ENCODE data around the gene FCN3. TPM values are rescaled to one million over a fixed set of nuclear protein-coding genes. Genes with fewer than 3 reads are reported as not detected.

FCN3 gene
- polyA plus RNA-seq, 4 donors: 0.06 to 3.6 (median 1.3) TPM

DNA sequence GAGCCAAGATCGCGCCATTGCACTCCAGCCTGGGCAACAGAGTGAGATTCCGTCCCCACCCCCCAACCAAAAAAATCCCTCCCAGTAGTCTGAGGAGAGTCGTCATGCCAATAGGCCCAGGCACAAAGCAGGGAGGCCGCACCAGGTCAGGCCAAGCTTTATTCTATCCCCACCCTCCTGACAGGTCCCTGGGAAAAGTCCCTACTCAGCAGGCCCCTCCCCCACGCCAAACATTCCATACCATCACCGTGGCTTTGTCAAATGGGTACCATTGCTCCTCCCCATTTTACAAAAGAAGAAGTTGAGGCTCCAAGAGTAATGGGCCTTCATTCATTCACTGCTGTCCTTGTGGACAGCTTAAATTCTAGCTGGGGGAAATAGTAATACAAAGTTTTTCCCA is 23.1 kb upstream of the FCN3 start:
- Histone ChIP-seq H3K27ac (ENCODE audit: low read depth in 1 of 3, low read length in 2 of 3) (no peak overlapping the region), H3K27me3 (ENCODE audit: control insufficient read depth in 3 of 3, insufficient read depth in 3 of 3, low read length in 3 of 3) (peaks cover 0 to 7% (median 0%) of the 10 kb centered on the region in 3 donors), H3K9me3 (ENCODE audit: control insufficient read depth in 2 of 2, insufficient read depth in 1 of 2, low read depth in 1 of 2, low read length in 1 of 2) (no peaks in the 10 kb centered on the region), H3K4me3 (ENCODE audit: low read depth in 1 of 3, low read length in 3 of 3) (no peak overlapping the region), H3K36me3 (ENCODE audit: control insufficient read depth in 3 of 3, insufficient read depth in 2 of 3, low read depth in 1 of 3, low read length in 3 of 3) (peaks cover 0 to 12% (median 0%) of the 10 kb centered on the region in 3 donors), H3K4me1 (ENCODE audit: control insufficient read depth in 3 of 3, insufficient read depth in 2 of 3, low read depth in 1 of 3, low read length in 2 of 3) (peaks cover 0 to 27% (median 0%) of the 10 kb centered on the region in 3 donors)
- DNase-seq (no peak), FAIRE-seq (no peak)
- 62 to 75% (median 73%) methylated on average over 7 of the region's 7 CpGs for WGBS, 3 donors

DNA sequence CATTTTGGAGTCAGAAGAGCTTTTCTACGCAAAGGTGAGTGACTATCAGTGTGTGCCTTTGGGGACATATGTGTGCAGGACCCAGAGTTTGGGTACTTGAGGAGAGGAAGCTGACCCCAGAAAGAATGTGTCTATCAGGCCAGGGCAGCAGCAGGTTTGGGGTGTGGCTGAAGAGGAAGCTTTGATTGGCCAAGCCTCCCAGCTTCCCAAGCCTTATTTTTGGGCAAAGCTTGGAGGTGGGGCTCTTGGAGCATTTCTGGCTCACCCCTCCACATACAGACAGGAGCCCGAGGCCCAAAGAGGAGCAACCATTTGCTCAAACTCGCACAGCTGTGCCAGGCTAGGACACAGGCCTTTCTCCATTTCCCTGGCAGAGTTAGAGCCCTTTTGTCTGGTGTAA is 22.5 kb upstream of the FCN3 start:
- FAIRE-seq: no peak
- Histone ChIP-seq H3K4me3 (ENCODE audit: low read depth in 1 of 3, low read length in 3 of 3) (no peak overlapping the region), H3K36me3 (ENCODE audit: control insufficient read depth in 3 of 3, insufficient read depth in 2 of 3, low read depth in 1 of 3, low read length in 3 of 3) (peaks cover 0 to 6% (median 0%) of the 10 kb centered on the region in 3 donors), H3K27me3 (ENCODE audit: control insufficient read depth in 3 of 3, insufficient read depth in 3 of 3, low read length in 3 of 3) (peaks cover 0 to 11% (median 0%) of the 10 kb centered on the region in 3 donors), H3K27ac (ENCODE audit: low read depth in 1 of 3, low read length in 2 of 3) (no peak overlapping the region), H3K4me1 (ENCODE audit: control insufficient read depth in 3 of 3, insufficient read depth in 2 of 3, low read depth in 1 of 3, low read length in 2 of 3) (peaks cover 0 to 25% (median 0%) of the 10 kb centered on the region in 3 donors), H3K9me3 (ENCODE audit: control insufficient read depth in 2 of 2, insufficient read depth in 1 of 2, low read depth in 1 of 2, low read length in 1 of 2) (no peaks in the 10 kb centered on the region)
- DNase-seq: no peak
- WGBS, 3 donors: 75 to 90% (median 84%) methylated on average over 3 of the region's 3 CpGs

DNA sequence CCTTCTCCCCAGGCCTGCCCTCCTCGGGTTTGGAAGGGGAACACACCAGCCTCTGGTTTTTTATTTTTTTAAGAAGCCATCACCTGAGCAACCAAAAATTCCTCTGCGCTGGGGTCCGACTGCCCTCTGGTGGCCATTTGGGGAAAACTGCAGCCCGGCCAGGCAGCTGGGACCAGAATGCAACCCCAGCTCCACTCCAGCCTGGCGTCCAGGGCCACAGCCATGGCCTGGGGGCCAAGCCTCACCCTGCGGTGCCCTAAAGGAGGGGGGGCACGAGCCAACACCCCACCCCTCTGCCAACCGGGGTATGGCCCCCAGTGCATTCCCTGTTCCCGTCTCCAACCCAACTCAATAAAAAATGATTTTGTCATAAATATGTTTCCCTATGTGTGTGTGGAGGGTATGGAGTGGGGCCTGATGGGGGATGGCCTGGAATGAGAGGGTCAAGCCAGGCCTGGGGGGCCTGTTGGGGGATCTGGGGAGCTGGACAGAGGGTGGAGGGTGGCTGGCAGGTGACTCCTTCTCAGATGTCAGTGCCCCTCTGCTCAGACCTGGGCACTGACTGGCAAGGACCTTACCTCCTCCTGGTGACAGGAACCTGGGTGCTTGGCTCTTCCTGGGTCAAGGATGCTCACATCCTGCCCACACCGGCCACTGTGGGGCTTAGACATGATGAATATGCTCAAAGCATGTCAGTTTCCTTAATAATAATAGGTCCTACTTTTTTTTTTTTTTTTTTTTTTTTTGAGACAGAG is 21.0 kb upstream of the FCN3 start:
- Histone ChIP-seq H3K27ac (ENCODE audit: low read depth in 1 of 3, low read length in 2 of 3) (no peak overlapping the region), H3K9me3 (ENCODE audit: control insufficient read depth in 2 of 2, insufficient read depth in 1 of 2, low read depth in 1 of 2, low read length in 1 of 2) (no peaks in the 10 kb centered on the region), H3K4me3 (ENCODE audit: low read depth in 1 of 3, low read length in 3 of 3) (no peak overlapping the region), H3K36me3 (ENCODE audit: control insufficient read depth in 3 of 3, insufficient read depth in 2 of 3, low read depth in 1 of 3, low read length in 3 of 3) (no peaks in the 10 kb centered on the region), H3K27me3 (ENCODE audit: control insufficient read depth in 3 of 3, insufficient read depth in 3 of 3, low read length in 3 of 3) (peaks cover 0 to 26% (median 0%) of the 10 kb centered on the region in 3 donors), H3K4me1 (ENCODE audit: control insufficient read depth in 3 of 3, insufficient read depth in 2 of 3, low read depth in 1 of 3, low read length in 2 of 3) (peaks cover 0 to 30% (median 3%) of the 10 kb centered on the region in 3 donors)
- peak; percentile 65 to 71 for DNase-seq
- no peak for FAIRE-seq
- 6 to 8% (median 7%) methylated on average over 10 of the region's 10 CpGs for WGBS, 3 donors

DNA sequence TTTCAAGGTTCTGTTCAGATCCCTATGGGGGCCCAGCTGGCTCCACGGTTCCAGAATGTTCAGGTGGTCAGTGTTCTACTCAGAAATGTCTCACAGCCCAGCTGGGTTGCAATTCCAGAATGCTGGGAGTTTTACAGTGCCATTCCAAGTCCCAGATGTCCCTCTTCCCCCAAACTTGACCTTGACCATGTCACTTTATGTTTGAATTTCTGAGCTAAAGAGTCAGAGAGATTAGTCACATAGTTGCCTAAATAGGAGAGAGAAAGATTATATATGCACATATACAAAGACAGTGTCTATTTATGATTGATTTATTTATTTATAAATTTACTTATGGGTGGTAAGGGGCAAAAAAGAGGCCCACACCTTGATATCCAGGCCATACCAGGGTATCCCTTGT is 20.3 kb upstream of the FCN3 start:
- FAIRE-seq: no peak

DNA sequence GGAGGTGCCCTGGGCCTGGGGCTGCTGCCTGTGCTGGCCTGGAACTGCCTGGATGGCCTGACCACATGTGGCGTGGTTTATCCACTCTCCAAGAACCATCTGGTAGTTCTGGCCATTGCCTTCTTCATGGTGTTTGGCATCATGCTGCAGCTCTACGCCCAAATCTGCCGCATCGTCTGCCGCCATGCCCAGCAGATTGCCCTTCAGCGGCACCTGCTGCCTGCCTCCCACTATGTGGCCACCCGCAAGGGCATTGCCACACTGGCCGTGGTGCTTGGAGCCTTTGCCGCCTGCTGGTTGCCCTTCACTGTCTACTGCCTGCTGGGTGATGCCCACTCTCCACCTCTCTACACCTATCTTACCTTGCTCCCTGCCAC is 19.6 kb upstream of the FCN3 start:
- no peak for DNase-seq

More for the DNA sequence above, 20.3 kb upstream of the FCN3 start:
- H3K27me3 ChIP-seq (ENCODE audit: control insufficient read depth in 3 of 3, insufficient read depth in 3 of 3, low read length in 3 of 3): peaks cover 0 to 27% (median 0%) of the 10 kb centered on the region in 3 donors
- H3K27ac ChIP-seq (ENCODE audit: low read depth in 1 of 3, low read length in 2 of 3): no peak overlapping the region
- H3K36me3 ChIP-seq (ENCODE audit: control insufficient read depth in 3 of 3, insufficient read depth in 2 of 3, low read depth in 1 of 3, low read length in 3 of 3): no peaks in the 10 kb centered on the region
- no peaks in the 10 kb centered on the region for H3K9me3 ChIP-seq (ENCODE audit: control insufficient read depth in 2 of 2, insufficient read depth in 1 of 2, low read depth in 1 of 2, low read length in 1 of 2)
- H3K4me3 ChIP-seq (ENCODE audit: low read depth in 1 of 3, low read length in 3 of 3): no peak overlapping the region
- peaks cover 0 to 25% (median 3%) of the 10 kb centered on the region in 3 donors for H3K4me1 ChIP-seq (ENCODE audit: control insufficient read depth in 3 of 3, insufficient read depth in 2 of 3, low read depth in 1 of 3, low read length in 2 of 3)
- DNase-seq: no peak
- 52 to 76% (median 68%) methylated on average over 1 of the region's 1 CpG for WGBS, 3 donors

DNA sequence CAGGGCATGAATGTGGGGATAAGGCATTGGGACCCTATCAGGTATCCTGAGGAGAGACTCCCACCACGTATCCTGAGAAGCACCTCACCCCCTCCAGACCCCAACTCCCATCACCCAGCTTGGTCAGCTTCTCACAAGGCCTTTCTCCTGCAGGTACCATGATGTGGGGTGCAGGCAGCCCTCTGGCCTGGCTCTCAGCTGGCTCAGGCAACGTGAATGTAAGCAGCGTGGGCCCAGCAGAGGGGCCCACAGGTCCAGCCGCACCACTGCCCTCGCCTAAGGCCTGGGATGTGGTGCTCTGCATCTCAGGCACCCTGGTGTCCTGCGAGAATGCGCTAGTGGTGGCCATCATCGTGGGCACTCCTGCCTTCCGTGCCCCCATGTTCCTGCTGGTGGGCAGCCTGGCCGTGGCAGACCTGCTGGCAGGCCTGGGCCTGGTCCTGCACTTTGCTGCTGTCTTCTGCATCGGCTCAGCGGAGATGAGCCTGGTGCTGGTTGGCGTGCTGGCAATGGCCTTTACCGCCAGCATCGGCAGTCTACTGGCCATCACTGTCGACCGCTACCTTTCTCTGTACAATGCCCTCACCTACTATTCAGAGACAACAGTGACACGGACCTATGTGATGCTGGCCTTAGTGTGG is 19.1 kb upstream of the FCN3 start:
- H3K4me1 ChIP-seq (ENCODE audit: control insufficient read depth in 3 of 3, insufficient read depth in 2 of 3, low read depth in 1 of 3, low read length in 2 of 3): peaks cover 0 to 15% (median 3%) of the 10 kb centered on the region in 3 donors
- 92 to 95% (median 93%) methylated on average over 18 of the region's 18 CpGs for WGBS, 3 donors
- no peaks in the 10 kb centered on the region for H3K9me3 ChIP-seq (ENCODE audit: control insufficient read depth in 2 of 2, insufficient read depth in 1 of 2, low read depth in 1 of 2, low read length in 1 of 2)
- H3K27ac ChIP-seq (ENCODE audit: low read depth in 1 of 3, low read length in 2 of 3): no peak overlapping the region
- H3K36me3 ChIP-seq (ENCODE audit: control insufficient read depth in 3 of 3, insufficient read depth in 2 of 3, low read depth in 1 of 3, low read length in 3 of 3): no peaks in the 10 kb centered on the region
- peaks cover 0 to 27% (median 0%) of the 10 kb centered on the region in 3 donors for H3K27me3 ChIP-seq (ENCODE audit: control insufficient read depth in 3 of 3, insufficient read depth in 3 of 3, low read length in 3 of 3)
- no peak for FAIRE-seq
- H3K4me3 ChIP-seq (ENCODE audit: low read depth in 1 of 3, low read length in 3 of 3): no peak overlapping the region
- DNase-seq: no peak

More for the DNA sequence above, 19.6 kb upstream of the FCN3 start:
- H3K4me1 ChIP-seq (ENCODE audit: control insufficient read depth in 3 of 3, insufficient read depth in 2 of 3, low read depth in 1 of 3, low read length in 2 of 3): peaks cover 0 to 20% (median 3%) of the 10 kb centered on the region in 3 donors
- H3K36me3 ChIP-seq (ENCODE audit: control insufficient read depth in 3 of 3, insufficient read depth in 2 of 3, low read depth in 1 of 3, low read length in 3 of 3): no peaks in the 10 kb centered on the region
- no peak for FAIRE-seq
- peaks cover 0 to 27% (median 0%) of the 10 kb centered on the region in 3 donors for H3K27me3 ChIP-seq (ENCODE audit: control insufficient read depth in 3 of 3, insufficient read depth in 3 of 3, low read length in 3 of 3)
- no peaks in the 10 kb centered on the region for H3K9me3 ChIP-seq (ENCODE audit: control insufficient read depth in 2 of 2, insufficient read depth in 1 of 2, low read depth in 1 of 2, low read length in 1 of 2)
- 96 to 99% (median 98%) methylated on average over 5 to 9 of the region's 9 CpGs for WGBS, 3 donors
- H3K27ac ChIP-seq (ENCODE audit: low read depth in 1 of 3, low read length in 2 of 3): no peak overlapping the region
- H3K4me3 ChIP-seq (ENCODE audit: low read depth in 1 of 3, low read length in 3 of 3): no peak overlapping the region

DNA sequence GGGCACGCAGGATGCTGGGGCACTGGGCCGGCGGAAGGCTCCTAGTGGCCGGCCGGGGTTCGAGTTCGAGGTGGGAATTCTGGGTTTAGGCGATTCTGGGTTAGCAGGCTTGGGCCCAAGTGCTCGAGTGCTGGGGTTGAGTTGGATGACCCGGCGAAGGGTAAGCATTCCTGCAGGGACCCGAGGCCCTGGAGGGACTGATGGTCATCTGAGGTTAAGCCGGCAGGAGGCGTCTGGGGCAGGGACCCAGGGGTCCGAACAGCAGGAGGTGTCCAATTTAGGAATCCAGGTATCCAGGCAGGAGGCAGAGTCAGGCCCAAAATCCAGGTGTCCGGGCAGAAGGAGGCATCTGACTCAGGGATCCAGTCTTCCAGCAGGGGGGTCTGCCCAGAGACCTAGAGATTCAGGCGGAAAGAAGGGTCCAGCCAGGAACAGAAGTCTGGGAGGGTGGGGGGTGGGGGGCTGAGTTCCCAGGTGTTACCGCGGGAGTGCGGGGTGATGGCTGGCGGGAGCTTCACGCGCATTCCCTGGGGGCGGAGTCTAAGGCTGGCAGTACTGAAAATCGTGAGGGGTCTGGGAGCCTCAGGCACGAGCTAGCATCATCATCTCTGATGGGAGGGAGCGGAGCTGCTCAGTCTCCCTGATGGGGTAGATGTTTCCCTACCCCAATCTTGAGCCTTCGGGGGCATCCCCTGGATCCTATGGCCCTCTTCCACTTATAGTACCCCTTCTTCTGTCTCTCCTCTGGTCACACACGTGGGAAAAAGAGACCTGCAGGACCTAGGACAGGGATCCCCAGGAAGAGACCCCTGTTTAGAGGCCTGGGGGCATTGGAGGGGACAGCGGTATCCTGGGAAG is 18.4 kb upstream of the FCN3 start:
- no peak for FAIRE-seq
- no peaks in the 10 kb centered on the region for H3K9me3 ChIP-seq (ENCODE audit: control insufficient read depth in 2 of 2, insufficient read depth in 1 of 2, low read depth in 1 of 2, low read length in 1 of 2)
- no peak for DNase-seq
- peaks cover 0 to 11% (median 3%) of the 10 kb centered on the region in 3 donors for H3K4me1 ChIP-seq (ENCODE audit: control insufficient read depth in 3 of 3, insufficient read depth in 2 of 3, low read depth in 1 of 3, low read length in 2 of 3)
- peak overlapping the region in 1 of 3 donors; percentile 17 for H3K27ac ChIP-seq (ENCODE audit: low read depth in 1 of 3, low read length in 2 of 3)
- peaks cover 0 to 27% (median 0%) of the 10 kb centered on the region in 3 donors for H3K27me3 ChIP-seq (ENCODE audit: control insufficient read depth in 3 of 3, insufficient read depth in 3 of 3, low read length in 3 of 3)
- H3K4me3 ChIP-seq (ENCODE audit: low read depth in 1 of 3, low read length in 3 of 3): peak overlapping the region in 2 of 3 donors; percentile 38 to 43
- H3K36me3 ChIP-seq (ENCODE audit: control insufficient read depth in 3 of 3, insufficient read depth in 2 of 3, low read depth in 1 of 3, low read length in 3 of 3): no peaks in the 10 kb centered on the region
- WGBS, 3 donors: 37 to 39% (median 38%) methylated on average over 30 of the region's 30 CpGs
